ENCODE results near the gene SETX.
A peak's percentile ranks its signal among the peaks of the same experiment; 100 is the strongest.
"Not testable (repeated sequence)": the region's sequence is repeated elsewhere in the genome, so short reads cannot be mapped to it uniquely, and the experiment has no call there.

Gene SETX

DNA sequence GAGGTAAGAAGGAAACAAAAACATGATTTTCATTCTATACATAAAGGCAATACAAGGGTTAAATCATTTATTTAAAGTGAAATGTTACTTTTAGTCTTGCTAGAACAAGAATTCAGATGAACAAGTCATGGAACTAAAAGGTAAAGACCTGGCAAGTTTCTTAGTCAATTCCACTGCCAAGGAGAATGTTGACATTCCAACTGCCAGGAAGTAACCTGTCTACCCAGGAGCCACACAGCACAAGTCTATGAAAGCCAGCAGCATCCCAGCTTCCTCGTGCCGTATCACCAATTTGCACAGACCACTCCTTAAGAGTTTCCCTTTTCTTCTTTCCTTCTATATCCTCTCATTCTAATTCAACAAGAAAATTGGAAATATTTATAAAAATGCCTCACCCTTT, 79.9 kb downstream of the SETX start:
- no peak for DNase-seq

GRCh38 chr9:132269704-132270516, 84.9 kb downstream of the SETX start:
- not testable (repeated sequence) for DNase-seq

DNA sequence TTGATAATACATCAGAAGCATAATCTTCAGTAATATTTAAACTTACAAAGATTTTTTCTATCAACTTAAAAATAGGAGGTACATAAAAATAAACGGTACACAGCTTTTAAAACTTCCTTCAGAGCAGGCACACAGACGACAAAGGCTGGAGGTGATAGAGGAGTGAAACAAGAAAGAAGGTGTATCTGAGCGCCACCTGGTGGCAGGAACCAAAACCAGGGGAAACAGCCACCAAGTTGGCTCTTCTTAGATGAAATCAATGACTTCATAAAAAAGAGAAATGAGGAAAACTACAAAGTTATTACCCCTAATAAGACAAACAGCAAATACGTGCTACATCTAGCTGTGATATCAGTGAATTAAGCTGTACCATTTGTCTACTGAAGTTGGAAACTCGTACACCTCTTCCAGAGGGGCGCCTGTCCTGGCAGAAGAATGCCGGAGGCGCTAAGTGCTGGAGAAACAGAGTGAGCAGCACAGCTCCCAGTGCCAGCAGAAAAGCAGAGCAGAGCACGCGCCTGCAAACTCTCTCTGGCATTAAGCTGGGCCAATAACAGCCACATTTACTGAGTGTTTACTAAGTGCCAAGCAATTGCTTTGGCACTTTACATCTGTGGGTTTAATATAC, 85.9 kb downstream of the SETX start:
- peak; percentile 85 for DNase-seq

DNA sequence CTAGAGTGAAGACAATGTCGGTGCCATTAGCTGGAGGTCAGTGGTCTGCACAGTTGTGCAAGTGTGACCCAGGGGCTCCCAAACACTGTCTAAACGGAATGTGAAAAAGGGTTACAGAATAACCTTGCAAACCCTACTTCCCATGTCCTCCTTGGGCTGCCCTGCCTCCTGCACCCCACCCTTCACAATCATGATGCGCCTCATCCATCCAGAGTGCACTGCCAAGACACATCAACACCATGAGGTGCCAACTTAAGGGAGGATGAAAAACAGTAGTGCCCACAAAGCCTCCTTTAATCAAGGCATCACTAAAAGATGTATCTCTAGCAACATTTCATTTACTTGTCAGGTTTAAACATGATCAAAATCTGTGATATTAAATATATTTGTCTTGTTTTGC, 87.1 kb downstream of the SETX start:
- no peak for DNase-seq

DNA sequence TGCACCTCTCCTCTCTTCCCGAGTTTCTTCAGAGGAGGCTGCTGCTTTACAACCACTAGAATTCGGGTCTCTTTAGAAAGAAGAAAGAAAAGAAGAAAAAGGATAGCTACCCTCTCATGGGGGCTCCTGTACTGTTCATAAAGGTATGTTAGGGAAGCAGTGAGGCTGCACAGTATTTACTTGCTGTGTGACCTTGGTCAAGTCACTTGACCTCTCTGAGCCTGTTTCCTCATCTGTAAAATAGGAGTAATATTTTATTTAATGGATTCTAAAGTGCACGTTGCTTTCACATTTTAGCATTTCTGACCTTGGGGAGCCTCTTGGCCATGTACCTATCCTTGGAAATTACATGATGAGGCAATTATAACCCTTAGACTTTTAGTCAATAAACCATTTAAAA, 88.8 kb downstream of the SETX start:
- no peak for DNase-seq

DNA sequence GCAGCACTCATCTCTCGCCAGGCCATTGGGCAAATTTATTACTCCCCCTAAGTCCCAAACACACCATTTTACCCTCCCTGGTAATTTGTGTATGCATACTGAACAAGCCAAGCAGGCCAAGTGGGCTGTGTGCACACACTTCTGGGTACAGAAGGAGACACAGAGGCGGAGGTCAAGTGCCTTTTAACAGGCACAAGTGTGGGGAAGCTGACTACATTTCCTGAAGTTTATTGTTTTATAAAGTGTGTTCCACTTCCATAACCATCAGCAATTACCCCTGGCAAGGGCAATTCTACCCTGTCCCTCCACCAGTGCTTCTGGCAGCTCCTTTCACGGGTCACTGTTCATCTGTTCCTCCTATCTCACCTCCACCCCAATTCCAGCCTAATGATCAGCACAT, 93.9 kb downstream of the SETX start:
- DNase-seq: no peak

GRCh38 chr9:132250324-132251262, 104.2 kb downstream of the SETX start:
- no peak for DNase-seq

DNA sequence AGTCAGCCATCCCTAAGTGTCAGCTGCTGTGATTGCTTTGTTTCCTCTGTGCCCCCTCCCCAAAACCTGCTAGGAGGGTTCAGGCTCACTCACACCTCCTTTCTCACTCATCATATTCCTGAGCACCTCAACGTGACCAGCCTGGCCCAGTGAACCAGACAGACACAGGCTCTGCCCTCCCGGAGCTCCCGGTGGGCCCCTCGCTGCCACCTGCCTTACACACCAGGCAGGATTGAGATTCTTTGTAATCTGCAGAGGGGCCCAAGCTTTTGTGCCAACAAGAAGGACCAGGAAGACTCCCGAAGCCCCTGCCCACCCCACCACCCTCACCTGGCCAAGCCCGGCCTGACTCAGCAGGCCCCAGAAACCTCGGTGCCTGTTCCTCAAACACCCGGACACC, 105.1 kb downstream of the SETX start:
- DNase-seq: no peak

GRCh38 chr9:132249123-132249522, 105.7 kb downstream of the SETX start:
- DNase-seq: no peak

- DNase-seq: no peak
Measured at GRCh38 chr9:132247942-132248341, 106.8 kb downstream of the SETX start.

DNA sequence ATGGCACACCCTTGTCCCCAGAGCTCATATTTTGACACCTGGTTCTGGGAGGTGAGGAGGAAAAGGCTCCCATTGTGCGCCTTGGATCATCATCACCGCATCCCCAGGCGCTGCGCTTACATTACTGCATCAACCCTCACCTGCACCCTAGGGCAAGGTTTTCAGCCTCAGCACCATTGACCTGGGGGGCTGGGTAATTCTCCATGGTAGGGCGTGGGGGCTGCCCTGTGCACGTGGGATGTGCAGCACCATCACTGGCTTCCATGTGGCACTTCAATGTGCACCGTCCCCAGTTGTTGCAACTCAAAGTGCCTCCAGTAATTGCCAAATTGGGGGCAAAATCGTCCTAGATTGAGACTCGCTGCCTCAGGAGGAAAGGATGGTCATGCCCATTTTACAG, 109.3 kb downstream of the SETX start:
- DNase-seq: no peak

DNA sequence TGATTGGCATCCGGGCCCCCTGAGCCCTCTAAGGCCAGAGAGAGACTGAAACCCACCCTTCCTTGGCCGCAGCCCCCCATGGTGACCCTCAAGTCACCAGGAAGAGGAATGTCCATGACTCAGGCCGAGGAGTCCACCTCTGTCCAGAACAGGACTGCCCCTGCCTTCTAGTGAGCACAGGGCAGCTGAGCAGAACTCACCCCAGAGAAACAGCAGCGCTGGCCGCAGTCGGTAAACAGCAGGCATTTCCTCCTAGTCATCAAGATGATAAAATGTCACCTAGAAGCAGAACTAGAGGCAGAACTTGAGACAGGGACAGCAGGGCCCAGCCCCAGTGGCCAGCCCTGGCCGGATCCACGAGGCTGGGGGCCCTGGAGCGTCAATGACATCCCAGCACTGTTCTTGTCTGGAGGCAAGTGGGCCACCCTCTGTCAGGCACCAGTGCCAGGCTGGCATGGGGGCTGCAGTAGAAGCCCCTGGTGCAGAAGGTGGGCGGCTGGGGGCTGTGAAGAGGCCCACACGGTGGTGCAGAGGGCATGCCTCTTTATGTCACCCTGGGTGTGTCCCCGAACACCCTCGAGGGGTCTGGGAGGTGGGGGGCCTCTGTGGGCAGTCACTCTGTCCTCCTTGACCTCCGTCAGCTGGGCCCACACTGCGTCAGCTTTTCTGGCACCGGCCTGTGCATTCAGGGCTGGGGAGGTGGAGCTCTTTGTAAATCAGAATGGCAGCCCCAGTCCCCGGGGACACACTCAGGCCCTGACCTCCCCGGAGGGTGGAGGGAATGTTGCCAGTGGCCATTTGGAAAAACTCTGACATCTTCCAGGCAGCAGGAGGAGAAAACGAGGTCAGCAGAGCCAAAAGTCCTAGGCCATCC, 110.0 kb downstream of the SETX start:
- DNase-seq: no peak

GRCh38 chr9:132243156-132244074, 111.4 kb downstream of the SETX start:
- DNase-seq: no peak

DNA sequence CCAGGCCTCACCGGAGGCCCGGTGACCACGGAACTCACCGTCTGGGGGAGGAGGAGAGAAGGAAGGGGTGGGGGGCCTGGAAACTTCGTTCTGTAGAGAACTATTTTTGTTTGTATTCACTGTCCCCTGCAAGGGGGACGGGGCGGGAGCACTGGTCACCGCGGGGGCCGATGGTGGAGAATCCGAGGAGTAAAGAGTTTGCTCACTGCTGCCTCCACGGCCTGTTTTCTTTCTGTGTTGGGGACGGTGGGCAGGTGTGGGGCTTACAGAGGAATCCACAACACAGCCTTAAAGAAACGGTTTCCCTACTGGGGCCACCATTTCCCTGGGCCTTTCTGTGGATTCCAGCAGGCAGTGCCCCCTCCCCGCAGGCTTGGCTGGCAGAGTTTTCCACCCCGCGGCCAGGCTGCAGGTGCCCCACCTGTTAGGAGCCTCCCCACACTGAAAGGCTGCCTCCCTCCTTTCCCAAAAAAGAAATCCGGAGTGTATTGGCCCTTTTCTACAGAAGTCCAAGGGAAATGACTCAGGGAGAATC, 112.1 kb downstream of the SETX start:
- DNase-seq: peak; percentile 25

DNA sequence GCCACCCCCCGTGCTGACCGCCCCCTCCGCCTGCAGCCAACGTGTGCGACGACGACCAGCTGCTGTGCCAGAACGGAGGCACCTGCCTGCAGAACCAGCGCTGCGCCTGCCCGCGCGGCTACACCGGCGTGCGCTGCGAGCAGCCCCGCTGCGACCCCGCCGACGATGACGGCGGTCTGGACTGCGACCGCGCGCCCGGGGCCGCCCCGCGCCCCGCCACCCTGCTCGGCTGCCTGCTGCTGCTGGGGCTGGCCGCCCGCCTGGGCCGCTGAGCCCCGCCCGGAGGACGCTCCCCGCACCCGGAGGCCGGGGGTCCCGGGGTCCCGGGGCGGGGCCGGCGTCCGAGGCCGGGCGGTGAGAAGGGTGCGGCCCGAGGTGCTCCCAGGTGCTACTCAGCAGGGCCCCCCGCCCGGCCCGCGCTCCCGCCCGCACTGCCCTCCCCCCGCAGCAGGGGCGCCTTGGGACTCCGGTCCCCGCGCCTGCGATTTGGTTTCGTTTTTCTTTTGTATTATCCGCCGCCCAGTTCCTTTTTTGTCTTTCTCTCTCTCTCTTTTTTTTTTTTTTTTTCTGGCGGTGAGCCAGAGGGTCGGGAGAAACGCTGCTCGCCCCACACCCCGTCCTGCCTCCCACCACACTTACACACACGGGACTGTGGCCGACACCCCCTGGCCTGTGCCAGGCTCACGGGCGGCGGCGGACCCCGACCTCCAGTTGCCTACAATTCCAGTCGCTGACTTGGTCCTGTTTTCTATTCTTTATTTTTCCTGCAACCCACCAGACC, 112.8 kb downstream of the SETX start:
- peak; percentile 62 for DNase-seq

DNA sequence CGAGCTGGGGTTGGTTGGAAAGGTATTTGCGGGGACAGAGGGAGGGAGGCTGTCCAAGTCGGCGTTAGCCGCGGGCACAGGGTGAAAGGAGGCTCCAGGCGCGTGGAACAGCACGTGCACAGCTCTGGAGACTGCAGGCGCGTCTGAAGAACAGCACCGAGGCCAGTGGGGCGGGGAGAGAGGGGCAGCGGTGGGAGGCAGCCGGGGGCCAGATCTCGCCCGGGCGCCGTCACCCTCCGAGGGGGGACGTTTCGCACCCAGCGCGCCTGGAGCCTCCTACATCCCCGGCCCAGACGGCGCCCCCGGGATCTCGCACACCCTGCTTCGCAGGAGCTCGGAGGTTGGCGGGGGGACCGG, 113.3 kb downstream of the SETX start:
- DNase-seq: no peak

DNA sequence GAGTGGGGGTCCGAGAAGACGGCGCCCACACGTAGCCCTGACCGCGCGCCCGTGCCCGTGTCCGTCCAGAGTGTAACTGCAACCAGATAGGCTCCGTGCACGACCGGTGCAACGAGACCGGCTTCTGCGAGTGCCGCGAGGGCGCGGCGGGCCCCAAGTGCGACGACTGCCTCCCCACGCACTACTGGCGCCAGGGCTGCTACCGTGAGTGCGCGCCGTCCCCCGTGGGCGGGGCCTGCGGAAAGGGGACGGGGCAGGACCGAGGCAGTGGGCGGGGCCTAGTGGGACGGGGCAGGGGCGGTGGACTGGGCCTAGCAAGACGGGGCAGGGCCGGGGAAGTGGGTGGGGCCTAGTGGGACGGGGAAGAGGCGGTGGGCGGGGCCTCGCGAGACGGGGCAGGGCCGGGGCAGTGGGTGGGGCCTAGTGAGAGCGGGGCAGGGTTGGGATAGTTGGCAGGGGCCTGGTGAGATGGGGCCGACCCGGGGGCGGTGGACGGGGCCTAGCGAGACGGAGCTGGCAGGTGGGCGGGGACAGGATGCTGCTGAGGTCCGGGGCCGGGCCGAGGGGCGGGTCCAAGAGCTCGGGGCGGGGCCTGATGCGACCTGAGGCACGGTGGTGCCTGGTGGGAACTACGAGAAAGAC, 113.8 kb downstream of the SETX start:
- DNase-seq: peak; percentile 96

DNA sequence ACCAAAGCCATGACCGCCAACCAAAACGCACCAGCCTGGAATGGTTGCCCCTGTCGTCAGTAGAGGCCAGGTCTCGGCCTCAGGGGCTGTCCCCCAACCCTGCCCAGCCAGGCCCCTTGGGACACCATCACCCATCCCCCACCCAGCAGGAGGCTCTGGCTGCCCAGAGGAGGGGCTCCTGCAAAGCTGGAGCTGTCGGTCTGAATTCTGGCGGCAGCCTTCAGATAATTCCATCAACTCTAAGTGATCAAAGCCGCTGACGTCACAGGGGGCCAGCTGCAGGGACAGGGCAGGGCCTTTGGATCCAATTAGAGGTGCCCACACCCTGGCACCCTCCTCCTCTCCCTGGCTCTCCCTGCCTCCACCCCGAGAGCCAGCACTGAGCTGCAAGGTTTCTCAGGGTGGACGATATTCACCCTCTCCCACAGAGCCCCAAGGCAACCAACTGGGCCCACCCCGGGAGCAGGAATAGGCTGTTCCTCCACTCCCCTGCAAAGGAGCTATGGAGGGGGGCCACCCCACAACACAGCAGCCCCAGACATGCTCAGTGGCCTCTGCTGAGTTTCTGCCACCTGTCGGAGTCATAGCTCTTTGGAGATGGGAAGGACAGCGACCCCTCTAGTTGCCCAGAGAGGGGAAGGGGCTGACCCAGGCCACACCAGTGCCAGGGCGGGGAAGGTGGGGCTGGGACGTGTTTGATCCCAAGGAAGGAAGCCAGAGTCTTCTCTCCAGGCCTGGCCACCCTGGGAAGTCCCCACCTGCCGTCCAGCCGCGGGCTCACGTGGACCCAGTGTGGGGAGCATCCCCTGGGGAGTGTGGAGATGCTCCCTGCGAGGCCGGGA, 114.6 kb downstream of the SETX start:
- no peak for DNase-seq

- DNase-seq: peak; percentile 30
Measured at GRCh38 chr9:132239518-132239917, 115.3 kb downstream of the SETX start.
